CD4-positive, alpha-beta T cell treated with Interleukin-6 at 100 ng/mL for 8 hours (primary cell): Measurements from ENCODE around the gene FIZ1.

Source experiments
- DNase-seq: peaks from one replicate; pipeline ENCODE4 v3.0.0-alpha.2; 2020; ENCODE audit warnings: mixed read lengths, low spot score

The FIZ1 gene, protein sequence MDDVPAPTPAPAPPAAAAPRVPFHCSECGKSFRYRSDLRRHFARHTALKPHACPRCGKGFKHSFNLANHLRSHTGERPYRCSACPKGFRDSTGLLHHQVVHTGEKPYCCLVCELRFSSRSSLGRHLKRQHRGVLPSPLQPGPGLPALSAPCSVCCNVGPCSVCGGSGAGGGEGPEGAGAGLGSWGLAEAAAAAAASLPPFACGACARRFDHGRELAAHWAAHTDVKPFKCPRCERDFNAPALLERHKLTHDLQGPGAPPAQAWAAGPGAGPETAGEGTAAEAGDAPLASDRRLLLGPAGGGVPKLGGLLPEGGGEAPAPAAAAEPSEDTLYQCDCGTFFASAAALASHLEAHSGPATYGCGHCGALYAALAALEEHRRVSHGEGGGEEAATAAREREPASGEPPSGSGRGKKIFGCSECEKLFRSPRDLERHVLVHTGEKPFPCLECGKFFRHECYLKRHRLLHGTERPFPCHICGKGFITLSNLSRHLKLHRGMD

GRCh38 chr19:55599468-55599841 lies at the start of gene FIZ1:
TSS of gene FIZ1 (minus strand) at chr19:55599517. CDS start at chr19:55597865, 1,652 bp downstream.
- peak; percentile 97 for DNase-seq

- DNase-seq, result no peak
Observed at GRCh38 chr19:55648585-55649267, 49.4 kb upstream of the FIZ1 start.

GRCh38 chr19:55647732-55648584 lies 48.6 kb upstream of the FIZ1 start, which contains the start of gene CCDC106:
TSS of gene CCDC106 (plus strand) at chr19:55648212. CDS start at chr19:55649047, 835 bp downstream.
- peak; percentile 34 for DNase-seq

DNA sequence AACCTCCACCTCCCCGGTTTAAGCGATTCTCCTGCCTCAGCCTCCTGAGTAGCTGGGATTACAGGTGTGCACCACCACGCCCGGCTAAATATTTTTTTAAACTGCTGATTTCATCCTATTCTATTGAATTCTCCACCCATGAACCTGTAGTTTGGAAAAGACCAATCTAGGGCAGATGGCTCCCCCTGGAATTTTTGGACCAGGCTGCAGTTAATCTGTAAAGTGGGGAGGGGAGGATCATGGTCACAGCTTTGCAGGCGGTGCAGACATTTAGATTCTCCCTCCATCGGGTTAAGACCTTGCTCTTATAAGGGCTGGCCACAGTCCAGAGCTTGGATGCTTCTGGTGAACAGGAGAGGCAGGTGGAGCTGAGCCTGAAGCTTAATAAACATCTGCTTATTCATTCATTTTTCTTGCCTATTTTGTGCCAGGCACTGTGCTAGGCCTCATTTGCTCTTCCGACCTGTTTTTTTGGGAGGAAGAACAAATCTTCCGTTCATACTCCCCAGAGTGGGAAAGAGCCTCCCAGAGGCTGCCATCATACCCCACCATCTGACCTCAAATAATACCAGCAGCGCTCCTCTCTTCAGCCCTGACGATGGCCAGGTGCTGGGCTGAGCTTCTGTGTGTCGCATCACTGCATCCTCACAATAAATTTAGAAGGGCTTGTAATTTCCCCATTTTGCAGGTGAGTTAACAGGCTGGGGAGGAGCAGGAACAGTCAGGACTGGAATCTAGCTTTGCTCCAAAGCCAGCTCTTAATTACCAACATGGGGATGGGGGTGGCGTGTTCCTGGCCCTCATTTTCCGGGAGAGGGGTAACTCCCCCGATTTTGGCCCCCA lies 47.8 kb upstream of the FIZ1 start:
- DNase-seq, result no peak

DNA sequence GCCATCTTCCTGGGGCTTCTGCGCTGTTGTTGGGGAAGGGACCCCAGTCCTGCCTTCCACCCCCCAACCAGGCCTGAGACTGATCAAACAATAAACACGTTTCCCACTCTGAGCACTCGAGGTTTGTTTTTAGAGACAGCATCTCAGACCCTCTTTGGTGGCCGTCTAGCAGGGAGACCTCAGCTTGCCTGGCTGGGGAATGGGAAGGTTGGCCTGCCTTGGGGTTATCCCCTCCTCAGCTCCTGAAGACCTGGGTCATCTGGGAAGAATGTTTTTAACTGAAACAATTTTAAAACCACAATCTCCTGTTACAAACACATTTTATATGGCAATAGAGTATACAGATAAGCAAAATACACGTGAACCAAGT lies 46.2 kb upstream of the FIZ1 start:
- DNase-seq, result no peak

DNA sequence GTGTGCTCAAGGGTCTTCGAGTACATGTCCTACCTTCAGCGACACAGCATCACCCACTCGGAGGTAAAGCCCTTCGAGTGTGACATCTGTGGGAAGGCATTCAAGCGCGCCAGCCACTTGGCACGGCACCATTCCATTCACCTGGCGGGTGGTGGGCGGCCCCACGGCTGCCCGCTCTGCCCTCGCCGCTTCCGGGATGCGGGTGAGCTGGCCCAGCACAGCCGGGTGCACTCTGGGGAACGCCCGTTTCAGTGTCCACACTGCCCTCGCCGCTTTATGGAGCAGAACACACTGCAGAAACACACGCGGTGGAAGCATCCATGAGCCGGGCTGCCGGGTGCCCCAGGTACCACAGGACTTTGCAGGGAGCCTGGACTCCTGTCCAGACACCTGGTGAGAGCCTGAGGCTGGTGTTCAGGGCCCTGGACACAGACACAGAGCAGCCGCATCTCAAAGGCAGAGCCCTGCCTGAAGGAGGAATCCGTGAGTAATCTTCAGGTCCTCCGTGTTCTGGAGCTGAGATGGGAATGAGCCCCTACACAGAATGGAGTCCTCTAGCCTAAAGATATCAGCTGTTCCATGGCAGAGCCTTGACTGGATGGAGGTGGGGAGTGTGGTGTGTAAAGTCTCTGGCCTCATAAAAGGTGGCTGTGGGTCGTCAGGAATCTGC lies 45.7 kb upstream of the FIZ1 start:
- no peak for DNase-seq

- no peak for DNase-seq
Observed at GRCh38 chr19:55644191-55644833, 45.0 kb upstream of the FIZ1 start.

GRCh38 chr19:55643887-55644176 lies 44.5 kb upstream of the FIZ1 start:
- DNase-seq, result no peak

- DNase-seq, result peak; percentile 76
Observed at GRCh38 chr19:55643003-55643886, 43.9 kb upstream of the FIZ1 start, which contains the start of gene ZNF581. TSS of gene ZNF581 (plus strand) at chr19:55643649. CDS start at chr19:55644572, 923 bp downstream.

DNA sequence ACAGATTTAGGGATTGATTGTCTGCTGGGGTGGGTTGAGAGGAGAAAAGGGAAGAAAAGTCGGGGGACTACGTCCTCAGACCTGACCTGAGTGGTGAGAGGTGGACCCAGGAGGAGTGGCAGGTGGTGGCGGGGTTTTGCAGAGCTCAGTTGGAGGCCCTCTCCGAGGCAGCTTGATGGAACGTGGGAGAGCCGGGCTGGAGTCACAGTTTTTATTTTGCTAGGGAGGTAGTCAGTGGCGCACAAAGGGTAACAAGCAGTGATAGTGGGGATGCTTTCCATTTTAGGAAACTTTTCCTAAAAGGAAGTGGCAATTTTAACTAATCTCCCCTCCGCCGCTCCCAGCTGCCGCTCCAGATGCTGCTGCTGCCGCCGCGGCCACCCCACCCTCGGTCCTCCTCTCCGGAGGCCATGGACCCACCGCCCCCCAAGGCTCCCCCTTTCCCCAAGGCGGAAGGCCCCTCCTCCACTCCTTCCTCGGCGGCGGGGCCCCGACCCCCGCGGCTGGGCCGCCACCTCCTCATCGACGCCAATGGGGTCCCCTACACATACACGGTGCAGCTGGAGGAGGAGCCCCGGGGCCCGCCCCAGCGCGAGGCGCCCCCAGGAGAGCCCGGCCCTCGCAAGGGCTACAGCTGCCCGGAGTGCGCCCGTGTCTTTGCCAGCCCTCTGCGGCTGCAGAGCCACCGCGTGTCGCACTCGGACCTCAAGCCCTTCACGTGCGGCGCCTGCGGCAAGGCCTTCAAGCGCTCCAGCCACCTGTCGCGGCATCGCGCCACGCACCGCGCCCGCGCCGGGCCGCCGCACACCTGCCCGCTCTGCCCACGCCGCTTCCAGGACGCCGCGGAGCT lies 43.1 kb upstream of the FIZ1 start:
- DNase-seq, result no peak

DNA sequence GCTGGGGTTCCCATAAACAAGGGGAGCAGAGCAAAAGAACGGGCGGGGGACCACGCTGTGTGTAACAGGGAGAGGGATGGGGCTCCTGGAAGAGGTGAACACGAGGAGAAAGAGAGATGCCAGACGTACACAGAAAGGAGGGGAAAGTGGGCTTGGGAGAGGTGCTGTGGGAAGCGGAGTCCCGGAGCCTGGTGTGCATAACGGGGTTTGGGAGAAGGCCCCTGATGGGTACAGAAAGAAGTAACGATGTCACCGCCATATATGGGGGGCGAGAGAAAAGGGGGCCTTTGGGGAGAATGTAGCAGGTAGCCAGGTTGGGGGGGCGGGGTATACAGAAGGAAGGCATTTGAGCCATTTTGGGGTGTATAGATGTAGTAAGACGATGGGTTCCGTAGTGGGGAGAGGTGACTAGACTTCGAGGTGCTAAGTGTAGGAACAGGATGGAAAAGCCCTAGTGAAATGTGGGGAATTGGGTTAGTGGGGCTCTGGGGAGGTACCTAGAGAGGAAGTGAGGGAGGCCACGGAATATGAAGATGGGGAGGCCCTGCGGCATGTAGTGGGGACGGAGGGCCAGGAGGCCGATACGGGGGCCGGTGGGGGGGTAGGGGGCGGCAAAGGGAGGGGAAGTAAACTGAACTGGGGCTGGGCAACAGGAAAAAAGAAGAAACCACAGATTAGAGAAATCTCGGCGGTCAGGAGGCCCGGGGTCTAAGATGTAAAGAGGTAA lies 42.3 kb upstream of the FIZ1 start:
- peak; percentile 23 for DNase-seq

GRCh38 chr19:55640577-55641425 lies 41.5 kb upstream of the FIZ1 start, which contains the start of gene ZNF580:
TSS of gene ZNF580 (plus strand) at chr19:55641002. CDS start at chr19:55642509, 1,507 bp downstream.
- DNase-seq, result peak; percentile 39

DNA sequence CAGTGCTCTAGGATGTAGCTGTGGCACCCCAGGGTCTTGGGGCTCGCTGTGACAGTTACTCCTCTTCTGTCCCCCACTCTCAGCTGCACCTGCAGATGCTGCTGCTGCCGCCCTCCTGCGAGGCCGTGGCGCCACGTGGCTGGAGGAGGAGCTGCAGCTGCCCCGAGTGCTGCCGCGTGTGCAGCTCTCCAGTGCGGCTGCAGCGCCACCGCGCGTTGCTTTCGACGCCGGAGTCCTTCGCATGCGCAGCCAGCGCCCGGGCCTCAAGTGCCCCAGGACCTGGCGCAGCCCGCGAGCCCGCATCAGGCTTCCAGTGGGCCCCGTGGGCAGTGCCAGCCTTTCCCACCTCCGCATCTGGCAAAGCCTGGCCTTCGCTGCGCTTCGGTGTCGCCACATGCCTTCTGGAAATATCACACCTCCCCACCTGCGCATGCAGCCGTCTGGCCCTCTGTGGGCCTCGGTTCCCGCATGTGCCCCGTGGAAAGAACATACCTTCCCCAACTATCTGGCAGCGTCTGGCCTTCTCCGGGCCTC lies 40.8 kb upstream of the FIZ1 start:
- peak; percentile 75 for DNase-seq

- peak; percentile 42 for DNase-seq
Observed at GRCh38 chr19:55638864-55639359, 39.6 kb upstream of the FIZ1 start.

DNA sequence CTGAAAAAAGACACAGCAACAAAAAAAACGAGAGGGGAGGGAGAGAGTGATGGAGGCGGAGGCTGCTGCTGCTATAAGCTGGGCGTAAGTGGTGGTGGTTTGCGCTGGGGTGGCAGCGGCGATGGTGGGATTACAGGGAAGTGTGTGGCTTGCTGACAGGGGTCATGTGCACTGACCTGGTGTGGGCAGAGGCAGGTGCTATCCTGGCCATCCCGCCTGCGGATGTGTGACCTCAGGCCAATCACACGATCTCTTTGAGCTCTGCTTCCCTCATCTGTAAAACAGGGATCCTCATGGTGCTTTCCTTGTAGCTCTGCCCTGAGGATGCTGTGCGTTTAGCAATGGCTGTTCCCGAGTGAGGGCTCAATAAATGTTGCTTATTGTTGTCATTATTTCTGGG lies 38.2 kb upstream of the FIZ1 start:
- DNase-seq, result no peak

DNA sequence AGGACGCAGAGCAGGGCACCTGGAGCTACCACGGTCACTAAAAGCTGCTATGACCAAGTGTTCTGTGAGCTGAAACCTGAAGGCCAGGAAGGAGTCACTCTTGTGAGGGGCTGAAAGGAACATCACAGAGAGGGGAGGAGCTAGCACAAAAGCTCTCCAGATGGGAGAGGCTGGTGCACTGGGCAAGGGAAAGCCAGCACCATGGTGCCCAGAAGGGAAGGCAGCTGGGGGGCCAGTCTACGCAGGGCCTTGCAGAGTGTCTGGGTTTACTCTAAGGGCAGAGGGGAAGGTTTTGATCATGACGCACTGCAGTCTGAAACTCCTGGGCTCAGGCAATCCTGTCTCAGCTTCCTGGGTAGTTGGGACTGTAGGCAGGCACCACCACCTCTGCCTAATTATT lies 37.4 kb upstream of the FIZ1 start:
- DNase-seq, result no peak
